Right lobe of liver (tissue), 6 donors: Measurements from ENCODE around the gene PFN2. TPM values are rescaled to one million over a fixed set of nuclear protein-coding genes. Genes with fewer than 3 reads are reported as not detected.
"Not testable (repeated sequence)": the region's sequence is repeated elsewhere in the genome, so short reads cannot be mapped to it uniquely, and the experiment has no call there.

Experiments
- ATAC-seq, 4 donors: fragments of 200-7000 bp; cut with Tn5 transposase; one replicate each; pipeline ENCODE4 v1.9.1; 2020; ENCODE audit warnings: mild to moderate bottlenecking in 4 of 4, moderate library complexity in 4 of 4
- DNase-seq, 3 donors: peaks; one replicate each; pipeline ENCODE4 v3.0.0-alpha.2; 2020
- H3K27ac ChIP-seq, 3 donors: fragments of 200-600 bp; one replicate each; pipeline ENCODE4 v1.8.0; 2022
- H3K27me3 ChIP-seq, 2 donors: fragments of 200-600 bp; one replicate each; pipeline ENCODE4 v1.8.0; 2022
- H3K36me3 ChIP-seq, 4 donors: fragments of 200-600 bp; sonication (generic) in 1 of 4; one replicate each; pipeline versions ENCODE4 v1.5.1 to v1.8.0; 2017 to 2022; ENCODE audit warnings: control low read depth in 1 of 4
- H3K4me1 ChIP-seq, 4 donors: fragments of 200-600 bp; sonication (generic) in 1 of 4; one replicate each; pipeline versions ENCODE4 v1.5.1 to v1.8.0; 2017 to 2022; ENCODE audit warnings: control low read depth in 1 of 4
- H3K4me3 ChIP-seq, 3 donors: fragments of 200-600 bp; one replicate each; pipeline ENCODE4 v1.8.0; 2022
- H3K9me3 ChIP-seq, 4 donors: fragments of 200-600 bp; sonication (generic) in 1 of 4; one replicate each; pipeline versions ENCODE4 v1.5.1 to v1.8.0; 2017 to 2022; ENCODE audit warnings: control low read depth in 1 of 4
- CTCF ChIP-seq, 4 donors: fragments of 200-600 bp in 3 of 4; fragments of 450-650 bp in 1 of 4; IDR thresholded peaks; one replicate each; pipeline versions ENCODE4 v1.5.1 to v1.8.0; 2016 to 2022; ENCODE audit warnings: antibody characterized with exemption in 4 of 4, mild to moderate bottlenecking in 2 of 4
- POLR2A ChIP-seq: fragments of 450-650 bp; IDR thresholded peaks from one replicate; pipeline ENCODE4 v1.6.1; 2017; ENCODE audit warnings: antibody characterized with exemption, mild to moderate bottlenecking
- WGBS: methylation state at CpG from one replicate; pipeline ENCODE4 v1.1.6; 2018; ENCODE audit warnings: low coverage, low lambda C conversion rate; ENCODE audit not compliant: insufficient coverage; ENCODE audit errors: missing lambda C conversion rate; 5-methylcytosine and 5-hydroxymethylcytosine counted together
- intact Hi-C, 2 donors: fragments of 100-400 bp; cut with DNase I; formaldehyde crosslinking; loops; one replicate each; pipeline versions ENCODE4 v1.11.2 to v1.14.1; 2022
- total RNA-seq, 6 experiments: library from RNA; depleted of rRNA in 2 of 6; stranded (reverse); fragments of >200 nt in 2 of 6; fragmentation: NEBNext Ultra II Directional in 3 of 6; extraction: Animal tissue kit (Norgen Biotek cat#: 25700) in 3 of 6; gene quantifications; one replicate each; pipeline versions ENCODE4 v1.1.0 to v1.2.4, GENCODE V29; 2016 to 2023
- donor health status: DM: no; HTN: yes; CAD: no.
- donor health status: DM: no; HTN: no; CAD: no.
- donor health status: DM: no; HTN: no; CAD: no.
- donor health status: DM: no; HTN: yes; CAD: no.
- donor health status: DM: no; HTN: yes; CAD: no.

PFN2 gene
- total RNA-seq, 6 experiments from 2014 or later, result 1.9 to 12.6 (median 8.5) TPM

- ATAC-seq (peak in 1 of 4 donors; percentile 36), DNase-seq (no peak)
- intact Hi-C loops, result no loop called here
- no peaks in the 10 kb centered on the region for H3K9me3 ChIP-seq
- TF ChIP-seq CTCF (IDR thresholded peaks at IDR 0.05) (no peak), POLR2A (no peak)
- no peaks in the 10 kb centered on the region for H3K36me3 ChIP-seq
- H3K4me3 ChIP-seq, result no peak overlapping the region
- H3K4me1 ChIP-seq, result no peaks in the 10 kb centered on the region
- no peak overlapping the region for H3K27ac ChIP-seq
- 73% methylated on average over 2 of the region's 7 CpGs for WGBS
- H3K27me3 ChIP-seq, result no peaks in the 10 kb centered on the region
Observed at GRCh38 chr3:149947231-149947630, 23.5 kb downstream of the PFN2 start.

GRCh38 chr3:149943966-149944365 lies 26.7 kb downstream of the PFN2 start:
- intact Hi-C loops, H3K9me3 ChIP-seq, H3K4me1 ChIP-seq, H3K4me3 ChIP-seq, H3K27me3 ChIP-seq, H3K27ac ChIP-seq, DNase-seq, ATAC-seq, H3K36me3 ChIP-seq: not testable (repeated sequence)
- 95% methylated on average over 3 of the region's 3 CpGs for WGBS

- Histone ChIP-seq H3K36me3 (no peaks in the 10 kb centered on the region), H3K4me3 (no peak overlapping the region), H3K9me3 (no peaks in the 10 kb centered on the region), H3K27me3 (no peaks in the 10 kb centered on the region), H3K27ac (no peak overlapping the region), H3K4me1 (no peaks in the 10 kb centered on the region)
- TF ChIP-seq POLR2A, result no peak
- no peak for TF ChIP-seq CTCF (IDR thresholded peaks at IDR 0.05)
- DNase-seq (no peak), ATAC-seq (no peak)
- intact Hi-C loops, result no loop called here
Observed at GRCh38 chr3:149942409-149942808, 28.3 kb downstream of the PFN2 start.

- H3K4me1 ChIP-seq, result peaks cover 0 to under 1% (median 0%) of the 10 kb centered on the region in 4 donors
- TF ChIP-seq CTCF (IDR thresholded peaks at IDR 0.05) (no peak), POLR2A (no peak)
- no peak overlapping the region for H3K4me3 ChIP-seq
- H3K27ac ChIP-seq, result no peak overlapping the region
- WGBS, result 83% methylated on average over 1 of the region's 1 CpG
- DNase-seq, result no peak
- no peaks in the 10 kb centered on the region for H3K27me3 ChIP-seq
- no peaks in the 10 kb centered on the region for H3K36me3 ChIP-seq
- intact Hi-C loops, result no loop called here
- no peak for ATAC-seq
- H3K9me3 ChIP-seq, result no peaks in the 10 kb centered on the region
Observed at GRCh38 chr3:149941946-149942345, 28.7 kb downstream of the PFN2 start.

GRCh38 chr3:149941186-149941585 lies 29.5 kb downstream of the PFN2 start:
- no peak for TF ChIP-seq CTCF (IDR thresholded peaks at IDR 0.05)
- TF ChIP-seq POLR2A, result no peak
- DNase-seq (no peak), ATAC-seq (no peak)
- Histone ChIP-seq H3K36me3 (no peaks in the 10 kb centered on the region), H3K27me3 (no peaks in the 10 kb centered on the region), H3K9me3 (no peaks in the 10 kb centered on the region), H3K27ac (no peak overlapping the region), H3K4me1 (peaks cover 0 to 3% (median 0%) of the 10 kb centered on the region in 4 donors), H3K4me3 (no peak overlapping the region)
- intact Hi-C loops, result no loop called here
- 100% methylated on average over 2 of the region's 2 CpGs for WGBS

- ATAC-seq, H3K4me3 ChIP-seq, H3K9me3 ChIP-seq, H3K36me3 ChIP-seq, intact Hi-C loops, DNase-seq, H3K27me3 ChIP-seq, H3K27ac ChIP-seq: not testable (repeated sequence)
- peaks cover 0 to 16% (median 3%) of the 10 kb centered on the region in 4 donors for H3K4me1 ChIP-seq
- 87% methylated on average over 3 of the region's 3 CpGs for WGBS
Observed at GRCh38 chr3:149938392-149939055, 32.2 kb downstream of the PFN2 start.
